ENCODE results near the gene TBC1D22A.

The TBC1D22A gene

DNA sequence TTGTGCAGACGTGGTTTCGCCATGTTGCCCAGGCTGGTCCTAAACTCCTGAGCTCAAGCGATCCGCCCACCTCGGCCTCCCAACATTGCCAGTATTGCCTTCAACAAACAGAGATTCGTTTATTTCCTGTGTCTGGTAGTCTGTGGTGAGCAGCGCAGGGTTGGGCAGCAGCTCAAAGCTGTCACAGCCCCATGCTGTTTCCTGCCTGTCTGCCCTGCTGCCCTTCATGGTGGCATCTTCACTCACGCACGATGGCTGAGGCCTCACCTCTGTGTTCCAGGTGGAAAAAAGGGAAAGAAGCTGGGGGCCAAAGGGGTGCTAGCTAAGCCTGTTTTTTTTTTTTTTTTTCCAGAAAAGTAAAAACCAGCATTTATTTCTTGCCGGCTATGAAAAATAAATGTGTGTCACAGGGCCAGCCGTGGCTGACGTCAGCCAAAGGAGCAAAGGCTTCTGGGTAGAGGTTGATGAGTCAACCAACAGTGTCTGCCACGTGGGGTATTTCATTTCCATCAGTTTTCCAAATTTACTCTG, 28.8 kb downstream of the TBC1D22A start:
- no peak overlapping the region for H3K4me3 ChIP-seq (replicated peaks; ENCODE audit: low read depth, low read length)
- DNase-seq (ENCODE audit: low read depth), result peak; percentile 33
- TF ChIP-seq, protein P1, sequence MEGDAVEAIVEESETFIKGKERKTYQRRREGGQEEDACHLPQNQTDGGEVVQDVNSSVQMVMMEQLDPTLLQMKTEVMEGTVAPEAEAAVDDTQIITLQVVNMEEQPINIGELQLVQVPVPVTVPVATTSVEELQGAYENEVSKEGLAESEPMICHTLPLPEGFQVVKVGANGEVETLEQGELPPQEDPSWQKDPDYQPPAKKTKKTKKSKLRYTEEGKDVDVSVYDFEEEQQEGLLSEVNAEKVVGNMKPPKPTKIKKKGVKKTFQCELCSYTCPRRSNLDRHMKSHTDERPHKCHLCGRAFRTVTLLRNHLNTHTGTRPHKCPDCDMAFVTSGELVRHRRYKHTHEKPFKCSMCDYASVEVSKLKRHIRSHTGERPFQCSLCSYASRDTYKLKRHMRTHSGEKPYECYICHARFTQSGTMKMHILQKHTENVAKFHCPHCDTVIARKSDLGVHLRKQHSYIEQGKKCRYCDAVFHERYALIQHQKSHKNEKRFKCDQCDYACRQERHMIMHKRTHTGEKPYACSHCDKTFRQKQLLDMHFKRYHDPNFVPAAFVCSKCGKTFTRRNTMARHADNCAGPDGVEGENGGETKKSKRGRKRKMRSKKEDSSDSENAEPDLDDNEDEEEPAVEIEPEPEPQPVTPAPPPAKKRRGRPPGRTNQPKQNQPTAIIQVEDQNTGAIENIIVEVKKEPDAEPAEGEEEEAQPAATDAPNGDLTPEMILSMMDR (IDR thresholded peaks at IDR 0.05; ENCODE audit: low read length, missing control alignments), result no peak

DNA sequence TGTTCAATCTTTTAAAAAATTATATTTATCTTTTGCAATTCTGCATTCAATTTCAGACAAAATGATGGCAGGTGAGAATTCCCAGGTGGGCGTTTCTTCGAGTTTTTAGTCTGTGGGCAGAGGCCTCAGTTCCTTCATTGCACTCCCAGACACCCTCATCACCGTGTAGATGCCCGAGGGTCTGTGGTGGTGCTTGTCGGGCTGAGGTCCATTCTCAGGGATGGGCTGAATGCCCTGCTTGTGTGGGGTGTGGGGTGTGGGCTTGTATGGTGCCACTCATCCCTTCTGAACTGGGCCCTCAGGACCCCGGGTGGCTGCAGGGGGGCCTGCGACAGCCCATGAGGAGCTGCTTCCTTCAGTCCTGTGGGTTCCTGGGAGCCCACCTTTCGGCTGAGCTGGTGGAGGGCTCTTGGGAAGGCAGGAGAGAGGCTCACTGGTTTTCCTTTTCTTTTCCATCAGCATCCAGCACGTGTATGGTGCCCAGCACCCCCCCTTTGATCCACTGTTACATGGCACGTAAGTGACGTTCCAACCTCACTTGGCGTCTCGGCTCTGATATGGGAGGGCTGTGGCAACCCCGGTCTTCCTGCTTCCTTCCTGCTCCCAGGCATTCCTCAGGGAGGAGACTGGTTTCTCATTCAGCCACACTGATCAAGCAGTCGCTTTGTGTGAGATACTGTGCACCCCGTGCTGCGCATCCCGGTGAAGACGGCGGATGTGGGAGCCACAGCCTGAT, 29.8 kb downstream of the TBC1D22A start:
- TF ChIP-seq, protein P1 (IDR thresholded peaks at IDR 0.05; ENCODE audit: low read length, missing control alignments), result no peak
- no peak for DNase-seq (ENCODE audit: low read depth)
- no peak overlapping the region for H3K4me3 ChIP-seq (replicated peaks; ENCODE audit: low read depth, low read length)

DNA sequence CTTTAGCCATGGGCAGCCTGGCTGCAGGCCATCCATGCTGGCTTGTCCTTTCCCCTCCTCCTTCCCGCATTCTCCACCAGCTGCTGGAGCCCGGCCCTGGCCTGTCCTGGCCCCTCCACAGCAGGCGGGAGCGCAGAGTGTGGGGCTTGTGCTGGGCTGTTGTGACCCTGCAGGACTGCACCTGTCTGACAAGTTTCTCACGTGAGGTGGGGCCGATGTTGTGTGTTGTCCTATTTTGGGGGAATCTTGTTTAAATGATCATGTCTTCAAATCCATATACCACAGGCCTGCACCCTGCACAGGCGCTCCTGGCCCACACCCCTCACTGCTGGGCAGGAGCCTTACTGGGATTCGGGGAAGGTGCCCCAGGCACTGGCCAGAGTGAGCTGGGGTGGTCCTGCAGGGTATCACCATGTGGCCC, 30.4 kb downstream of the TBC1D22A start:
- DNase-seq (ENCODE audit: low read depth), result no peak
- TF ChIP-seq, protein P1 (IDR thresholded peaks at IDR 0.05; ENCODE audit: low read length, missing control alignments), result no peak
- no peak overlapping the region for H3K4me3 ChIP-seq (replicated peaks; ENCODE audit: low read depth, low read length)

DNA sequence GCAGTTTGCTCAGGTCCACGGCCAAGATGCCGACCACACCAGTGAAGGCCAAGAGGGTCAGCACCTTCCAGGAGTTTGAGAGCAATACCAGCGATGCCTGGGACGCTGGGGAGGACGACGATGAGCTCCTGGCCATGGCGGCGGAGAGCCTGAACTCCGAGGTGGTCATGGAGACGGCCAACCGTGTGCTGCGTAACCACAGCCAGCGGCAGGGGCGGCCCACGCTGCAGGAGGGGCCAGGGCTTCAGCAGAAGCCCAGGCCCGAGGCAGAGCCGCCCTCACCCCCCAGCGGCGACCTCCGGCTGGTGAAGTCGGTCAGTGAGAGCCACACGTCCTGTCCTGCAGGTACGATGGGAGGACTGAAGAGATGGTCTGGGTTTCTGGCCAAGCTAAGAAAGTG, 31.0 kb downstream of the TBC1D22A start:
- DNase-seq (ENCODE audit: low read depth), result no peak
- no peak overlapping the region for H3K4me3 ChIP-seq (replicated peaks; ENCODE audit: low read depth, low read length)
- TF ChIP-seq, protein P1 (IDR thresholded peaks at IDR 0.05; ENCODE audit: low read length, missing control alignments), result no peak

DNA sequence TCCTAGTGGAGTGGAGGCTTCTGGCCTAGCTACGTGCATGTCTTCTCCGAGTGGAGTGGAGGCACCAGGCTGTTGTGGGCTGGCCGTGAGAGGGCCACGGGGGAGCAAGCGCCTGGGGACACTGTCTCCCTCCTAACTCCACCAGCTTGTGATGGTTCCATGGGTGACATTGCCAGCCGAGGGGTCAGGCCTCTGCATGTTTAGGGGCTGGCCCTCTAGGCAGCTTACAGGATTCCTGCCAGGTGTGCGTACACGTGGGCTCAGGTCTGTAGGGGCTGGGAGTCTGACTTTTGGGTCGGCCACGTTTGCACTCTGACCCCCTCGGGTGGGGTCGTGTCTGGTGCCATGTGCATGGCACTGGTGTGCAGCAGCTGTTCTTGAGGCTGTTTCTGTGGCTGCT, 31.6 kb downstream of the TBC1D22A start:
- no peak for DNase-seq (ENCODE audit: low read depth)

DNA sequence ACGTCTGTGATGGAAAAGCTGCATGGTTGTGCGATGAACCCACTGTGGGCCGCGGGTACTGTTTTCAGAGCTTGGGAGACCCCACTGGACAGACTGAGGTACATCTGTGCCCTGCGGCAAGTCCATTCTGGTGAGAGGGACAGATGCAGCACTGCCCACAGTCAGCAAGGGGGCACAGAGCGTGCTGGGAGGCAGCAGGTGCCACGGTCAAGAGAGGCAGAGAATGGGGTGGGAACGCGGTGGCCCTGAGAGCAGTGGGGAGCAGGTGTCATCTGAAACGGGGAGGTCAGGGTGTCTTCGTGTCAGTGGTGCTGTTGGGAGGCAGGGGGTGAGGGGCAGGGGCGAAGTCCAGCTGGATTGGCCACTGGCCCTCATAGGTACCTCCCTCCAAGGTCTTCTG, 32.0 kb downstream of the TBC1D22A start:
- TF ChIP-seq, protein P1 (IDR thresholded peaks at IDR 0.05; ENCODE audit: low read length, missing control alignments), result no peak
- DNase-seq (ENCODE audit: low read depth), result no peak
- no peak overlapping the region for H3K4me3 ChIP-seq (replicated peaks; ENCODE audit: low read depth, low read length)

More for the DNA sequence above, 31.6 kb downstream of the TBC1D22A start:
- no peak overlapping the region for H3K4me3 ChIP-seq (replicated peaks; ENCODE audit: low read depth, low read length)
- TF ChIP-seq, protein P1 (IDR thresholded peaks at IDR 0.05; ENCODE audit: low read length, missing control alignments), result no peak

DNA sequence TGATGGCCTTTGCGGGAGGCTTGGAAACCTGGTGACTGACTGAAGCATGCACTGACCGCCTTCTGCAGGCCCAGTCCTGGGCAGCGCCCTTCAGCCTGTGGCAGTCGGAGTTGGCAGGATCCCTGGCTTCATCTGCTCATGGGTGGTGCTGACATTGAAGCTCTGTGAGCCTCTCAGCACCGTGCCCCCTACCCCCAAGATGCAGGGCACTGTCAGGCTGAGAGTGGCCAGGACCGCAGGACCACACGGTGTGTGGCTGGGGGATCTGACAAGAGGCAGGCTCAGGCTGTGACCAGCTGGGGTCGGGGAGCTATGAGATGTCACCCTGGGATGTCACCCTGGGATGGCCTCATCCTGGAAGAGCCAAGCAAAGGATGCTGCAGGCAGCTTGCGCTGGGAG, 32.7 kb downstream of the TBC1D22A start:
- TF ChIP-seq, protein P1 (IDR thresholded peaks at IDR 0.05; ENCODE audit: low read length, missing control alignments), result no peak
- DNase-seq (ENCODE audit: low read depth), result no peak
- H3K4me3 ChIP-seq (replicated peaks; ENCODE audit: low read depth, low read length), result no peak overlapping the region
